Neutrophil (primary cell): ENCODE measurements around the gene RHPN2.
"Not testable (repeated sequence)": the region's sequence is repeated elsewhere in the genome, so short reads cannot be mapped to it uniquely, and the experiment has no call there.

Experiments used
- H3K27ac ChIP-seq: fragments of 200-600 bp; sonication (generic); 2 replicates; pipeline ENCODE4 v1.5.1; 2016; ENCODE audit warnings: mild to moderate bottlenecking, moderate library complexity
- H3K27me3 ChIP-seq: fragments of 200-600 bp; sonication (generic); 2 replicates; pipeline ENCODE4 v1.6.0; 2016; ENCODE audit warnings: mild to moderate bottlenecking
- H3K36me3 ChIP-seq: fragments of 200-600 bp; sonication (generic); 2 replicates; pipeline ENCODE4 v1.5.1; 2017
- H3K4me1 ChIP-seq, 2 experiments: fragments of 200-600 bp in 1 of 2; sonication (generic) in 1 of 2; 1 replicate in 1 of 2; 2 replicates in 1 of 2; pipeline versions ENCODE4 v1.5.1 to v1.6.1; 2013 to 2016; ENCODE audit warnings: low read depth in 1 of 2, low read length in 1 of 2, mild to moderate bottlenecking in 1 of 2, moderate library complexity in 1 of 2; ENCODE audit not compliant: control insufficient read depth in 1 of 2, insufficient read depth in 1 of 2
- H3K4me3 ChIP-seq, 2 experiments: fragments of 200-600 bp in 1 of 2; sonication (generic) in 1 of 2; 1 replicate in 1 of 2; 2 replicates in 1 of 2; pipeline ENCODE4 v1.5.1; 2013 to 2016; ENCODE audit warnings: low read depth in 1 of 2, low read length in 1 of 2, mild to moderate bottlenecking in 1 of 2, moderate library complexity in 1 of 2
- H3K9me3 ChIP-seq: fragments of 200-600 bp; sonication (generic); 2 replicates; pipeline ENCODE4 v1.5.1; 2016
- TF ChIP-seq, protein P1 (sequence below): fragments of 200-600 bp; sonication (generic); IDR thresholded peaks from 2 replicates; pipeline ENCODE4 v1.5.1; 2016; ENCODE audit warnings: antibody characterized with exemption

Gene RHPN2

DNA sequence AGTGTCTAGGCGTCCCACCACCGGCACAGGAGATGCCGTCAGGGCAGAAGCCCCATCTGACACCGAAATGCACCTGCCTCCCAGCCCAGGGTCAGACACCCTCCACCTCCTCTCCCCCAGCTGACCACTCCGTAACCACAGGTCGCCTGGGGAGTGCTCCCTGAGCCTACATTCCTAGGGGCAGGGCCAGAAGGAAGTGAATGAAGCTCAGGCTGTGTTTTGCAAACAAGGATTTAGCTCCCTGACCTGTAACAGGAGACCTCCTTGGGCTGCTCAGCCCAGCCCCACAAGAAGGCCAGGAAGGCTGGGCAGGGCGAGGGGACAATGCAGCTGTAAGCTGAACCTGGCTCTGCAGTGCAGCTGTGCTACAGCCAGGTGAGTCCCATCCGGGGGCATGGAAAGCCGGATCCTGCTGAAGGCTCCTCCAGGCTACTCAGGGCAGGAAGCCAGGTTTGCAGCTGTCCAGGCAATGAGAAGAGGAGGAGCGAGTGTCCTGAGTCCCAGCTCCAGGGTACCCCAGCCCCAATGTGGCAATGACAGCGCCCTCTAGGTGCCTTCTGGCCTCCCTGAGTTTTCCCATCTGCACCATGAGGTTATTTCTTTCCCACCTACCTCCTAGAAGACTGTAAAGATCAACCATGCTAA lies 42.1 kb downstream of the RHPN2 start:
- no peaks in the 10 kb centered on the region for H3K4me1 ChIP-seq
- TF ChIP-seq, protein P1, sequence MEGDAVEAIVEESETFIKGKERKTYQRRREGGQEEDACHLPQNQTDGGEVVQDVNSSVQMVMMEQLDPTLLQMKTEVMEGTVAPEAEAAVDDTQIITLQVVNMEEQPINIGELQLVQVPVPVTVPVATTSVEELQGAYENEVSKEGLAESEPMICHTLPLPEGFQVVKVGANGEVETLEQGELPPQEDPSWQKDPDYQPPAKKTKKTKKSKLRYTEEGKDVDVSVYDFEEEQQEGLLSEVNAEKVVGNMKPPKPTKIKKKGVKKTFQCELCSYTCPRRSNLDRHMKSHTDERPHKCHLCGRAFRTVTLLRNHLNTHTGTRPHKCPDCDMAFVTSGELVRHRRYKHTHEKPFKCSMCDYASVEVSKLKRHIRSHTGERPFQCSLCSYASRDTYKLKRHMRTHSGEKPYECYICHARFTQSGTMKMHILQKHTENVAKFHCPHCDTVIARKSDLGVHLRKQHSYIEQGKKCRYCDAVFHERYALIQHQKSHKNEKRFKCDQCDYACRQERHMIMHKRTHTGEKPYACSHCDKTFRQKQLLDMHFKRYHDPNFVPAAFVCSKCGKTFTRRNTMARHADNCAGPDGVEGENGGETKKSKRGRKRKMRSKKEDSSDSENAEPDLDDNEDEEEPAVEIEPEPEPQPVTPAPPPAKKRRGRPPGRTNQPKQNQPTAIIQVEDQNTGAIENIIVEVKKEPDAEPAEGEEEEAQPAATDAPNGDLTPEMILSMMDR = no peak
- H3K27ac ChIP-seq = no peak overlapping the region
- peaks cover 10% of the 10 kb centered on the region for H3K27me3 ChIP-seq
- H3K4me3 ChIP-seq = no peak overlapping the region
- no peaks in the 10 kb centered on the region for H3K36me3 ChIP-seq
- H3K9me3 ChIP-seq = no peaks in the 10 kb centered on the region

- not testable (repeated sequence) for H3K4me1 ChIP-seq, H3K9me3 ChIP-seq, H3K36me3 ChIP-seq, H3K27ac ChIP-seq, H3K27me3 ChIP-seq, H3K4me3 ChIP-seq
Measured at GRCh38 chr19:33010891-33011290, 53.8 kb downstream of the RHPN2 start.

- TF ChIP-seq, protein P1 = no peak
- H3K36me3 ChIP-seq = no peaks in the 10 kb centered on the region
- H3K27ac ChIP-seq = no peak overlapping the region
- H3K4me3 ChIP-seq = no peak overlapping the region
- no peaks in the 10 kb centered on the region for H3K9me3 ChIP-seq
- H3K4me1 ChIP-seq = no peaks in the 10 kb centered on the region
- peaks cover 3% of the 10 kb centered on the region for H3K27me3 ChIP-seq
Measured at GRCh38 chr19:33008738-33009137, 56.0 kb downstream of the RHPN2 start.

DNA sequence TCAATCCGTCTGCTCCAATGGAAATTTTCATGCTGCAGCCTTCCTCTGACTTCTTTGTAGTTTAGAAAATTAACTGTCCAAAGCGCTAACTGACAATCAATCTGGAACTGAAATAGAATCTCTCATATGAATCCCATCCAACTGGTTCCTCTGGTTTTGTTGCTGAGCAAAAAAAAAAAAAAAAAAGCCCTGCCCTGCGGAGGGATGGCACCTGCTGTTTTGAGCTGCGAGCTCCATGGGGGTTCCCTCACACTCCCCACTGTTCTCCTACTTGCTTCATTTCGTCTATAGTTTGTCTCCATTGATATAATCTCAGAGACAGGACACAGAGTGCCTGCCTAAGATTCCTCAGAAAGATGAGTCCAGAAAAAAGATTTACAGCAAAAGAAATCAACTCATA lies 59.2 kb downstream of the RHPN2 start:
- Histone ChIP-seq H3K36me3 (no peaks in the 10 kb centered on the region), H3K27me3 (peaks cover 8% of the 10 kb centered on the region), H3K4me1 (no peaks in the 10 kb centered on the region), H3K9me3 (no peaks in the 10 kb centered on the region), H3K27ac (no peak overlapping the region), H3K4me3 (no peak overlapping the region)
- TF ChIP-seq, protein P1 = no peak

DNA sequence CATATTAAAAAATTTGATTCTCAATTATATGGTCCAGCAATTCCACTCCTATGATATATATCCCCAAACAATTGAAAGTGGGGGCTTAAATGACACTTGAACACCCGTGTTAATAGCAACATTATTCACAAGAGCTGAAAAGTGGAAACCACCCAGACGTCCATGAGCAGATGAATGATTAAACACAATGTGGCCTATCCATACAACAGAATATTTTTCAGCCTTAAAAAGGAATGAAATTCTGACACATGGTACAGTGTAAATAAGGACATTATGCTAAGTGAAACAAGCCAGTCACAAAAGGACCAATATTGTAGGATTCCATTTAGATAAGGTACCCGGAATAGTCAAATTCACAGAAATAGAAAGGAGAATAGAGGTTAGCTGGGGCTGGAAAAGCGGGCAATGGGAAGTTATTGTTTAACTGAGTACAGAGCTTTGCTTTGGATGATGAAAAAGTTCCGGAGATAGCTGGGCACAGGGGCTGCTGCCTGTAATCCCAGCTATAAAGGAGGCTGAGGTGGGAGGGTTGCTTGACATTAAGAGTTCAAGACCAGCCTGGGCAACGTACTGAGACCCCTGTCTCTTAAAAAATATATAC lies 61.2 kb downstream of the RHPN2 start:
- not testable (repeated sequence) for H3K36me3 ChIP-seq, H3K4me3 ChIP-seq, H3K9me3 ChIP-seq, H3K27me3 ChIP-seq, H3K27ac ChIP-seq, H3K4me1 ChIP-seq

- not testable (repeated sequence) for H3K27ac ChIP-seq, H3K9me3 ChIP-seq, H3K4me1 ChIP-seq, H3K4me3 ChIP-seq, H3K27me3 ChIP-seq, H3K36me3 ChIP-seq
Measured at GRCh38 chr19:33002126-33002865, 62.4 kb downstream of the RHPN2 start.

DNA sequence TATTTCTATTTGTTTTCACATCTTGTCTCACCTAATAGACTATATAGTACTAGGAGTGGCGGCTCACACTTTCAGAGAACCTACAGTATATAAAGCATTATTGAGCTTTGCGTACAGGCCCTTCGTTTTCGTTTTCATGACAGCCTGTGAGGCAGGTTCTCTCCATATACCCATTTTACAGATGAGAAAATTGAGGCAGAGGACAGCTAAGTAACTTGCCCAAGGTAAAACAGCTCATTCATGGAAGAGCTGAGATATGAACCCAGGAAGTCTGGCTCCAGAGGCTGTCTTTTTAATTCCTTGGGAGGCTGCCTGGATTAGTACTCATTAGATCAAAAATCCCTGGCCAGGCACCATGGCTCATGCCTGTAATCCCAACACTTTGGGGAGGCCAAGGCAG lies 63.8 kb downstream of the RHPN2 start:
- TF ChIP-seq, protein P1 = no peak

More for the DNA sequence above, 63.8 kb downstream of the RHPN2 start:
- H3K4me1 ChIP-seq = no peaks in the 10 kb centered on the region
- H3K27ac ChIP-seq = no peak overlapping the region
- no peaks in the 10 kb centered on the region for H3K36me3 ChIP-seq
- peaks cover 8% of the 10 kb centered on the region for H3K27me3 ChIP-seq
- no peaks in the 10 kb centered on the region for H3K9me3 ChIP-seq
- no peak overlapping the region for H3K4me3 ChIP-seq
